Retinal pigment epithelial cell (primary cell): ENCODE data around the gene RCOR3.

Experiments used
- DNase-seq: peaks from one replicate; pipeline ENCODE4 v3.0.0-alpha.2; 2010; ENCODE audit warnings: low read depth
- H3K4me3 ChIP-seq: 2 replicates; pipeline ENCODE4 v1.5.1; 2011; ENCODE audit warnings: mild to moderate bottlenecking, low read length, control low read depth, moderate library complexity
- CTCF ChIP-seq: conservative IDR thresholded peaks from 2 replicates; pipeline ENCODE4 v1.5.1; 2011; ENCODE audit warnings: low read depth, low read length, control low read depth, inconsistent platforms

Gene RCOR3

GRCh38 chr1:211339631-211340041 lies 80.5 kb downstream of the RCOR3 start:
- no peak for TF ChIP-seq CTCF
- no peak overlapping the region for H3K4me3 ChIP-seq
- DNase-seq: no peak

GRCh38 chr1:211340622-211341507 lies 81.7 kb downstream of the RCOR3 start:
- DNase-seq: no peak
- TF ChIP-seq CTCF: no peak
- no peak overlapping the region for H3K4me3 ChIP-seq

GRCh38 chr1:211341999-211342398 lies 82.8 kb downstream of the RCOR3 start:
- no peak for DNase-seq
- TF ChIP-seq CTCF: no peak
- no peak overlapping the region for H3K4me3 ChIP-seq

- no peak for TF ChIP-seq CTCF
- no peak overlapping the region for H3K4me3 ChIP-seq
- DNase-seq: no peak
Measured at GRCh38 chr1:211343607-211344006, 84.4 kb downstream of the RCOR3 start.

- no peak for TF ChIP-seq CTCF
- no peak for DNase-seq
- no peak overlapping the region for H3K4me3 ChIP-seq
Measured at GRCh38 chr1:211344152-211344618, 85.0 kb downstream of the RCOR3 start.

- no peak for TF ChIP-seq CTCF
- no peak overlapping the region for H3K4me3 ChIP-seq
- no peak for DNase-seq
Measured at GRCh38 chr1:211345719-211346118, 86.6 kb downstream of the RCOR3 start.
